CD4-positive, CD25-positive, alpha-beta regulatory T cell (primary cell): ENCODE results near the gene MRPL58. TPM values are rescaled to one million over a fixed set of nuclear protein-coding genes. Genes with fewer than 3 reads are reported as not detected.
"Not testable (repeated sequence)": the region's sequence is repeated elsewhere in the genome, so short reads cannot be mapped to it uniquely, and the experiment has no call there.

Experiments
- ATAC-seq, 2 donors: fragments of 150-1000 bp; cut with Tn5 transposase; one replicate each; pipeline ENCODE4 v1.10.0; 2021; ENCODE audit warnings: low read depth in 2 of 2, moderate number of reproducible peaks in 2 of 2, moderate library complexity in 1 of 2
- DNase-seq, 3 donors: peaks; one replicate each; pipeline versions ENCODE4 v3.0.0 to v3.0.0-alpha.2; 2012 to 2022; ENCODE audit warnings: mixed read lengths in 1 of 3
- H3K27ac ChIP-seq: one replicate; pipeline ENCODE4 v1.7.0; 2013; ENCODE audit warnings: mild to moderate bottlenecking, low read length; ENCODE audit not compliant: insufficient read depth, poor library complexity, severe bottlenecking
- H3K27me3 ChIP-seq: one replicate; pipeline ENCODE4 v1.7.0; 2013; ENCODE audit warnings: low read length; ENCODE audit not compliant: control insufficient read depth, insufficient read depth
- H3K36me3 ChIP-seq: one replicate; pipeline ENCODE4 v1.7.0; 2013; ENCODE audit warnings: mild to moderate bottlenecking, low read length, moderate library complexity; ENCODE audit not compliant: control insufficient read depth, insufficient read depth
- H3K4me1 ChIP-seq: 2 replicates; pipeline ENCODE4 v1.7.0; 2013; ENCODE audit warnings: mild to moderate bottlenecking, low read length; ENCODE audit not compliant: insufficient read depth, control insufficient read depth, poor library complexity, severe bottlenecking
- H3K4me3 ChIP-seq: one replicate; pipeline ENCODE4 v1.7.0; 2013; ENCODE audit warnings: low read depth, mild to moderate bottlenecking, low read length, moderate library complexity
- H3K9me3 ChIP-seq, 2 experiments: 1 replicate in 1 of 2; 2 replicates in 1 of 2; pipeline ENCODE4 v1.7.0; 2013; ENCODE audit warnings: low read length in 2 of 2, mild to moderate bottlenecking in 1 of 2, moderate library complexity in 1 of 2; ENCODE audit not compliant: control insufficient read depth in 2 of 2
- H3K27ac Mint-ChIP-seq, 3 donors: one replicate each; pipeline ENCODE4 v1.8.0; 2020 to 2022; ENCODE audit warnings: mild to moderate bottlenecking in 3 of 3, mixed read lengths in 3 of 3, moderate library complexity in 2 of 3
- H3K27me3 Mint-ChIP-seq: one replicate; pipeline ENCODE4 v1.8.0; 2022; ENCODE audit warnings: mild to moderate bottlenecking, mixed read lengths
- H3K36me3 Mint-ChIP-seq: one replicate; pipeline ENCODE4 v1.8.0; 2020; ENCODE audit warnings: mixed read lengths
- H3K4me1 Mint-ChIP-seq, 4 donors: one replicate each; pipeline ENCODE4 v1.8.0; 2020 to 2022; ENCODE audit warnings: mixed read lengths in 4 of 4, mild to moderate bottlenecking in 1 of 4
- H3K4me3 Mint-ChIP-seq, 4 donors: one replicate each; pipeline ENCODE4 v1.8.0; 2020 to 2022; ENCODE audit warnings: mild to moderate bottlenecking in 4 of 4, mixed read lengths in 4 of 4, moderate library complexity in 3 of 4
- H3K9me3 Mint-ChIP-seq, 7 donors: one replicate each; pipeline ENCODE4 v1.8.0; 2020 to 2022; ENCODE audit warnings: mixed read lengths in 7 of 7, mild to moderate bottlenecking in 3 of 7, moderate library complexity in 2 of 7
- polyA plus RNA-seq, 4 donors: library from polyadenylated mRNA; unstranded; fragments of 300-500 nt; fragmentation: Illumina TruSeq; gene quantifications; one replicate each; pipeline ENCODE4 v1.2.3, GENCODE V29; 2021
- total RNA-seq: library from RNA; stranded (reverse); gene quantifications from one replicate; pipeline ENCODE4 v1.2.3, GENCODE V29; 2022

The MRPL58 gene
- total and polyA plus RNA-seq, 5 donors from 2014 or later: 25.7 to 95.8 (median 73.9) TPM

- Mint-ChIP-seq H3K9me3 (no peaks in the 10 kb centered on the region), H3K4me1 (peaks cover 7 to 18% (median 11%) of the 10 kb centered on the region in 4 donors), H3K36me3 (peaks cover 41% of the 10 kb centered on the region), H3K4me3 (peak overlapping the region in 1 of 4 donors; percentile 43), H3K27me3 (no peaks in the 10 kb centered on the region), H3K27ac (no peak overlapping the region)
- ATAC-seq (no peak), DNase-seq (no peak)
- no peaks in the 10 kb centered on the region for H3K9me3 ChIP-seq
- no peaks in the 10 kb centered on the region for H3K27me3 ChIP-seq
- H3K4me1 ChIP-seq: no peaks in the 10 kb centered on the region
- H3K4me3 ChIP-seq: no peak overlapping the region
- H3K36me3 ChIP-seq: peaks cover 43% of the 10 kb centered on the region
- no peak overlapping the region for H3K27ac ChIP-seq
Measured at GRCh38 chr17:75019710-75020109, 7.2 kb downstream of the MRPL58 start.

DNA sequence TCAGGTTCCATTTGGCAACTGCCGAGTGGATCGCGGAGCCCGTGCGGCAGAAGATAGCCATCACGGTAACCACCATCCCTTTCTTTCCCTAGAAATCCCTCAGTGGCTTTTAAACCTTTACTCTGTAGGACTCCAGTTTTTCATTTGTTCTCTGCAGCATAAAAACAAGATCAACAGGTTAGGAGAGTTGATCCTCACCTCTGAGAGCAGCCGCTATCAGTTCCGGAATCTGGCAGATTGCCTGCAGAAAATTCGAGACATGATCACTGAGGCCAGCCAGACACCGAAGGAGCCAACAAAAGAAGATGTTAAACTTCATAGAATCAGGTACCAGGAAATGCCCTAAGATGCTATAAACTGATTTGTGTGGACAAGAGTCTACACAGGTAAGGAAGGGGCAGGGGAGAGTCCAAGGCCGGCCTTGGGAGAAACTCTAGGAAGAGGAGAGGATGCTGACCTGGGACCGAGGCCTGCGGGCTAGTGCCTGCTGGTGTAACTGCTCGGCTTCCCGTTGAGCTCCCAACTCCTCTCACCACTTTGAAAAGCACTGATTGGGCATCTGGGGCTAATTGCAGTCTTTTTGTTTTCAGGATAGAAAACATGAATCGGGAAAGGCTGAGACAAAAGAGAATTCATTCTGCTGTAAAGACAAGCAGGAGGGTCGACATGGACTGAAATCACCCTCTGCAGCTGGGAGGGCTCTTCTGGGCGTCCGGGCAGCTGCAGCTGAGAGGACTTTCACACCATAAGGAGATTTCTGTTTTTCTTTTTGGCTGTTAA lies 8.1 kb downstream of the MRPL58 start:
- Mint-ChIP-seq H3K27me3 (no peaks in the 10 kb centered on the region), H3K4me3 (no peak overlapping the region), H3K36me3 (peaks cover 37% of the 10 kb centered on the region)

DNA sequence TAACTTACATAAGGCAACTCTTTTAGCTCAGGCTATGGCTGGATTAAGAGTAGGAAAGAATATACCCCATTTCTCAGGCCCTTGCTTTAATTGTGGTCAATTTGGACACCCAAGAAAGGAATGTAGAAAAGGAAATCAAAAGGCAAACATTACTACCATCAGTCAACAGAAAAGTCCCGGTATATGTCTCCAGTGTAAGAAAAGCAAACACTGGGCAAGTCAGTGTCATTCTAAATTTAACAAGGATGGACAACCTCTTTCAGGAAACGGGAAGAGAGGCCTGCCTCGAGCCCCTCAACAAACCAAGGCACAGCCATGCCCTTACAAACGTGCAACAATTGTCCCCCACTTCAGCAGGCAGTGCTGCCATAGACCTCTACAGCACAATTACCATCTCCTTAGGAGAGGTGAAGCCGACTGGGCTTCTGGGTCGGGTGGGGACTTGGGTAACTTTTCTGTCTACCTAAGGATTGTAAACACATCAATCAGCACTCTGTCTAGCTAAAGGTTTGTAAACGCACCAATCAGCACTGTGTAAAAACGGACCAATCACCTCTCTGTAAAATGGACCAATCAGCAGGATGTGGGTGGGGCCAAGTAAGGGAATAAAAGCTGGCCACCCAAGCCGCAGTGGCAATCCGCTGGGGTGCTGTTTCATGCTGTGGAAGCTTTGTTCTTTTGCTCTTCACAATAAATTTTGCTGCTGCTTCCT lies 12.4 kb downstream of the MRPL58 start:
- no peak for ATAC-seq
- Histone ChIP-seq H3K4me3 (no peak overlapping the region), H3K4me1 (no peaks in the 10 kb centered on the region), H3K27ac (no peak overlapping the region), H3K36me3 (peaks cover 26% of the 10 kb centered on the region), H3K27me3 (no peaks in the 10 kb centered on the region), H3K9me3 (no peaks in the 10 kb centered on the region)
- Mint-ChIP-seq H3K9me3 (peaks cover 0 to 4% (median 0%) of the 10 kb centered on the region in 7 donors), H3K36me3 (peaks cover 18% of the 10 kb centered on the region), H3K27ac (peak overlapping the region; percentile 14 to 74 (median 59)), H3K27me3 (peaks cover 5% of the 10 kb centered on the region), H3K4me3 (peak overlapping the region in 1 of 4 donors; percentile 72), H3K4me1 (peaks cover 5 to 14% (median 8%) of the 10 kb centered on the region in 4 donors)
- DNase-seq: peak in 2 of 3 donors; percentile 22 to 35

More for the DNA sequence above, 8.1 kb downstream of the MRPL58 start:
- Histone ChIP-seq H3K4me1 (no peaks in the 10 kb centered on the region), H3K4me3 (no peak overlapping the region), H3K36me3 (peaks cover 43% of the 10 kb centered on the region), H3K27me3 (no peaks in the 10 kb centered on the region), H3K27ac (no peak overlapping the region), H3K9me3 (no peaks in the 10 kb centered on the region)
- H3K9me3 Mint-ChIP-seq: peaks cover 0 to 1% (median 0%) of the 10 kb centered on the region in 7 donors
- H3K27ac Mint-ChIP-seq: no peak overlapping the region
- H3K4me1 Mint-ChIP-seq: peaks cover 5 to 19% (median 7%) of the 10 kb centered on the region in 4 donors
- DNase-seq: no peak
- ATAC-seq: no peak

GRCh38 chr17:75025398-75025734 lies 12.9 kb downstream of the MRPL58 start:
- ATAC-seq, H3K27me3 ChIP-seq, H3K9me3 ChIP-seq, H3K27me3 Mint-ChIP-seq, H3K4me1 ChIP-seq, H3K27ac ChIP-seq, H3K4me3 ChIP-seq, DNase-seq, H3K9me3 Mint-ChIP-seq: not testable (repeated sequence)
- H3K27ac Mint-ChIP-seq: peak overlapping the region; percentile 59 to 74 (median 63)
- H3K36me3 ChIP-seq: peaks cover 21% of the 10 kb centered on the region
- H3K4me1 Mint-ChIP-seq: peaks cover 5 to 14% (median 8%) of the 10 kb centered on the region in 4 donors
- peak overlapping the region in 1 of 4 donors; percentile 72 for H3K4me3 Mint-ChIP-seq
- H3K36me3 Mint-ChIP-seq: peaks cover 15% of the 10 kb centered on the region

DNA sequence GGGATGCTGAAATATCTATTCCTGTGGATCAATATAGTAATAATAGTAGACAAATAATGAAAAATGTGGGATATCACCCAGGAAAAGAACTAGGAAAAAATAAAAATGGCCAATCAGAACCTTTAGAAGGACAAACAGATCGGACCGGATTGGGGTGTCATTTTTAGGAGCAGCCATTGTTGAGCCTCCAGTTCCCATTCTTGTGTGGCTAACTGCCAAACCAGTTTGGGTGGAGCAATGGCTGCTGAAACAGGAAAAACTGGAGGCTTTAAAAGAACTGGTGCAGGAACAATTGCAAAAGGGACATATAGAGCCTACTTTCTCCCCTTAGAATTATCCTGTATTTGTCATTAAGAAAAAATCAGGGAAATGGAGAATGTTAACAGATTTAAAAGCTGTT lies 14.2 kb downstream of the MRPL58 start:
- not testable (repeated sequence) for H3K36me3 ChIP-seq, H3K27ac ChIP-seq, H3K36me3 Mint-ChIP-seq, H3K4me1 ChIP-seq, H3K4me3 ChIP-seq, H3K27ac Mint-ChIP-seq, H3K9me3 ChIP-seq, DNase-seq, H3K27me3 Mint-ChIP-seq, H3K9me3 Mint-ChIP-seq, H3K27me3 ChIP-seq, ATAC-seq
- Mint-ChIP-seq H3K4me1 (peaks cover 5 to 18% (median 8%) of the 10 kb centered on the region in 4 donors), H3K4me3 (peak overlapping the region in 1 of 4 donors; percentile 21)

DNA sequence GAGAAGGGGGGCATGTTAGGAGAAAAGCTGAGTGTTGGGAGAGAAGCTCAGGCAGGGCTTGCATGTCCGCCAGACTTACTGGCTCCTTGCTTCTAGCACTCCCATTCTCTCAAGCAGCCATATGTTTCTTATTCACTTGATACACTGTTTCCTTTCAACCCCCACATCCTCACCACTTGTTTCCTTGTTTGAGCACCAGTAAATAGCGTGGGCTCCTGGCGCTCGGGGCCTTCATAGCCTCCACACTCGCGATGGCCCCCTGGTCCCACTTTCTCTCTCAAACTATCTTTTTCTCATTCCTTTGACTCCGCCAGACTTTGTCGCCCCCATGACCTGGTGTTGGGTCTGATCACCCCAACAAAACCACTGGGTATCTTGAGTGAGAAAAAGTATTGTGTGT lies 17.7 kb downstream of the MRPL58 start:
- ATAC-seq: no peak
- Histone ChIP-seq H3K36me3 (no peaks in the 10 kb centered on the region), H3K27me3 (no peaks in the 10 kb centered on the region), H3K4me3 (no peak overlapping the region), H3K9me3 (no peaks in the 10 kb centered on the region), H3K4me1 (peaks cover 33% of the 10 kb centered on the region), H3K27ac (no peak overlapping the region)
- Mint-ChIP-seq H3K4me1 (peaks cover 7 to 45% (median 29%) of the 10 kb centered on the region in 4 donors), H3K36me3 (no peaks in the 10 kb centered on the region), H3K27me3 (peaks cover 30% of the 10 kb centered on the region), H3K27ac (peak overlapping the region; percentile 6 to 54 (median 13)), H3K9me3 (peaks cover 0 to 8% (median 1%) of the 10 kb centered on the region in 7 donors), H3K4me3 (peak overlapping the region in 1 of 4 donors; percentile 29)
- DNase-seq: no peak

DNA sequence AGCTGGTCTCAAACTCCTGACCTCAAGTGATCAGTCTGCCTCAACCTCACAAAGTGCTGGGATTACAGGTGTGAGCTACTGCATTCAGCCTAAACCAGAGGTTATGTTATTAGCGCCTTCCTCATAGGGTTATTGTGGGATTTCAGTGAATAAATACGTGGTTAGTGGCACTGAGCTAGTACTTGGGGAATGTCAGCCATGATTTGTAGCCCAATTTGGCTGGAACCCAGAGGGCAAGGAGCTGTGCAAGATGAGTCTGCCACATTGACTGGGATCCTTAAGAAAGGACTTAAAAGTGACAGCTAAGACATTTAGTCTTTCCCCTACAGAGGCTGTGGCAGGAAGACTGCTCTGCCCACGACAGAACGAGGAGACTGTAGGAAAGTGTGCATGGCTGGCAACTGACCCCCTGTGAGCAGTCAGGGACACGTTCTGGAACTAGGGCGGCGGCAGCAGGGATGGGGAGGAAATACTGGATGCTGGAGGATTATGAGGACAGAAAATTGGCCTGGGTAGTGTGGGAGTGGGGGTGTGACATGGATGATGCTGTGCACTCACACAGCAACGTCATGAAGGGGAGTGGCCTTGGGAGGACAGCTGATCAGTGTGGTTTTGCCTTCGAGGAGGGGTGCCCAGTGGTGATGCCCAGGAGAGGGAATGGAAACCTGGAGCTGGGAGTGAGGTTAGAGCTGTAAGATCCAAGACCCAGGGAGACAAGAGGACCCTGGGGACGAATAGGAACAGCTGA lies 19.7 kb downstream of the MRPL58 start:
- no peaks in the 10 kb centered on the region for H3K9me3 ChIP-seq
- no peaks in the 10 kb centered on the region for H3K36me3 ChIP-seq
- peak overlapping the region; percentile 53 for H3K27ac ChIP-seq
- H3K4me3 ChIP-seq: peak overlapping the region; percentile 48
- H3K27me3 Mint-ChIP-seq: peaks cover 33% of the 10 kb centered on the region
- H3K36me3 Mint-ChIP-seq: peaks cover 6% of the 10 kb centered on the region
- H3K9me3 Mint-ChIP-seq: peaks cover 0 to 9% (median 0%) of the 10 kb centered on the region in 7 donors
- no peaks in the 10 kb centered on the region for H3K27me3 ChIP-seq
- peak overlapping the region; percentile 88 to 94 (median 88) for H3K27ac Mint-ChIP-seq
- ATAC-seq (no peak), DNase-seq (peak; percentile 54 to 62 (median 62))
- peaks cover 14 to 58% (median 31%) of the 10 kb centered on the region in 4 donors for H3K4me1 Mint-ChIP-seq
- peaks cover 48% of the 10 kb centered on the region for H3K4me1 ChIP-seq
- H3K4me3 Mint-ChIP-seq: peak overlapping the region; percentile 86 to 95 (median 94)
